ENCODE measurements around the gene POLR2E. TPM values are rescaled to one million over a fixed set of nuclear protein-coding genes. Genes with fewer than 3 reads are reported as not detected.

POLR2E gene
- total RNA-seq, 3 donors from 2014 or later, result 108 to 138 (median 133) TPM

GRCh38 chr19:1045247-1045603 is 50.0 kb downstream of the POLR2E start:
- TF ChIP-seq CTCF (IDR thresholded peaks at IDR 0.05), result no peak
- Histone ChIP-seq H3K36me3 (ENCODE audit: low read depth) (no peaks in the 10 kb centered on the region), H3K9me3 (no peaks in the 10 kb centered on the region), H3K4me3 (no peak overlapping the region), H3K4me1 (ENCODE audit: low read depth) (peaks cover 29% of the 10 kb centered on the region)
- peak; percentile 69 to 88 (median 73) for DNase-seq
- intact Hi-C loops (cut with DNase I, micrococcal nuclease), result no loop called here
- peak; percentile 20 for ATAC-seq

GRCh38 chr19:1042689-1043511 is 52.3 kb downstream of the POLR2E start:
- no peaks in the 10 kb centered on the region for H3K36me3 ChIP-seq (ENCODE audit: low read depth)
- peak; percentile 4 for ATAC-seq
- TF ChIP-seq CTCF (IDR thresholded peaks at IDR 0.05), result no peak
- H3K4me3 ChIP-seq, result no peak overlapping the region
- no peaks in the 10 kb centered on the region for H3K9me3 ChIP-seq
- intact Hi-C loops (cut with DNase I, micrococcal nuclease), result no loop called here
- H3K4me1 ChIP-seq (ENCODE audit: low read depth), result peaks cover 41% of the 10 kb centered on the region
- DNase-seq, result peak; percentile 60 to 75 (median 74)

- TF ChIP-seq CTCF (IDR thresholded peaks at IDR 0.05), result no peak
- peak; percentile 92 to 95 (median 94) for DNase-seq
- ATAC-seq, result peak; percentile 72
- H3K9me3 ChIP-seq, result no peaks in the 10 kb centered on the region
- peaks cover 41% of the 10 kb centered on the region for H3K4me1 ChIP-seq (ENCODE audit: low read depth)
- no peak overlapping the region for H3K4me3 ChIP-seq
- H3K36me3 ChIP-seq (ENCODE audit: low read depth), result no peaks in the 10 kb centered on the region
- intact Hi-C loops (cut with DNase I, micrococcal nuclease), result no loop called here
Measured at GRCh38 chr19:1041835-1042685, 53.1 kb downstream of the POLR2E start.

- intact Hi-C loops (cut with DNase I, micrococcal nuclease), result no loop called here
- TF ChIP-seq CTCF (IDR thresholded peaks at IDR 0.05), result no peak
- Histone ChIP-seq H3K4me1 (ENCODE audit: low read depth) (peaks cover 41% of the 10 kb centered on the region), H3K4me3 (no peak overlapping the region), H3K36me3 (ENCODE audit: low read depth) (no peaks in the 10 kb centered on the region), H3K9me3 (no peaks in the 10 kb centered on the region)
- DNase-seq (peak in 1 of 3 donors; percentile 62), ATAC-seq (peak; percentile 1)
Measured at GRCh38 chr19:1041272-1041834, 53.8 kb downstream of the POLR2E start.

- Histone ChIP-seq H3K4me3 (peak overlapping the region; percentile 19), H3K4me1 (ENCODE audit: low read depth) (peaks cover 41% of the 10 kb centered on the region), H3K9me3 (no peaks in the 10 kb centered on the region), H3K36me3 (ENCODE audit: low read depth) (no peaks in the 10 kb centered on the region)
- no peak for TF ChIP-seq CTCF (IDR thresholded peaks at IDR 0.05)
- intact Hi-C loops (cut with DNase I, micrococcal nuclease), result no loop called here
- ATAC-seq (peak; percentile 65), DNase-seq (peak; percentile 93 to 96 (median 95))
Measured at GRCh38 chr19:1040476-1041271, 54.5 kb downstream of the POLR2E start.
